Glutamatergic neuron (in vitro differentiated cells): ENCODE measurements around the gene PGA3. TPM values are rescaled to one million over a fixed set of nuclear protein-coding genes. Genes with fewer than 3 reads are reported as not detected.
"Not testable (repeated sequence)": the region's sequence is repeated elsewhere in the genome, so short reads cannot be mapped to it uniquely, and the experiment has no call there.

Experiments used
- DNase-seq: peaks from one replicate; pipeline ENCODE4 v3.0.0; 2022
- H3K27ac Mint-ChIP-seq: one replicate; pipeline ENCODE4 v1.8.0; 2020; ENCODE audit warnings: mild to moderate bottlenecking, mixed read lengths, inconsistent platforms; ENCODE audit not compliant: unreplicated experiment
- H3K27me3 Mint-ChIP-seq: one replicate; pipeline ENCODE4 v1.8.0; 2020; ENCODE audit warnings: mild to moderate bottlenecking, moderate library complexity, mixed read lengths, inconsistent platforms; ENCODE audit not compliant: unreplicated experiment
- H3K36me3 Mint-ChIP-seq: one replicate; pipeline ENCODE4 v1.8.0; 2020; ENCODE audit warnings: mild to moderate bottlenecking, mixed read lengths, inconsistent platforms; ENCODE audit not compliant: unreplicated experiment
- H3K4me1 Mint-ChIP-seq: one replicate; pipeline ENCODE4 v1.8.0; 2020; ENCODE audit warnings: mild to moderate bottlenecking, low read depth, mixed read lengths, inconsistent platforms; ENCODE audit not compliant: unreplicated experiment
- H3K4me3 Mint-ChIP-seq: one replicate; pipeline ENCODE4 v1.8.0; 2020; ENCODE audit warnings: mild to moderate bottlenecking, mixed read lengths, inconsistent platforms; ENCODE audit not compliant: unreplicated experiment
- H3K9me3 Mint-ChIP-seq: one replicate; pipeline ENCODE4 v1.8.0; 2020; ENCODE audit warnings: mild to moderate bottlenecking, moderate library complexity, mixed read lengths, inconsistent platforms; ENCODE audit not compliant: unreplicated experiment
- CTCF ChIP-seq: fragments of 200-600 bp; sonication (generic); IDR thresholded peaks from one replicate; pipeline ENCODE4 v1.5.0; 2021; ENCODE audit not compliant: partially characterized antibody, unreplicated experiment
- long read RNA-seq: library from polyadenylated mRNA; unstranded; transcript quantifications from one replicate; pipeline ENCODE4 v2.0.0, GENCODE V29; 2020; ENCODE audit not compliant: unreplicated experiment
- total RNA-seq: library from RNA; stranded (reverse); fragmentation: NEBNext Ultra II Directional; extraction: Animal tissue kit (Norgen Biotek cat#: 25700); gene quantifications from one replicate; pipeline ENCODE4 v1.2.1, GENCODE V29; 2021; ENCODE audit not compliant: unreplicated experiment

Gene PGA3
- total RNA-seq: not detected
- long read RNA-seq: 0 reads

- H3K9me3 Mint-ChIP-seq, H3K27me3 Mint-ChIP-seq, H3K4me3 Mint-ChIP-seq, H3K36me3 Mint-ChIP-seq, DNase-seq, H3K4me1 Mint-ChIP-seq, H3K27ac Mint-ChIP-seq: not testable (repeated sequence)
These were observed at the start of gene PGA3 for GRCh38 chr11:61202950-61203746. Gene PGA3, plus strand, starts transcription at chr11:61203515. Its CDS starts 50 bp downstream, at chr11:61203565.

- H3K4me1 Mint-ChIP-seq: peaks cover 32% of the 10 kb centered on the region
- H3K36me3 Mint-ChIP-seq: peaks cover 18% of the 10 kb centered on the region
- DNase-seq: no peak
- no peak for TF ChIP-seq CTCF
- no peak overlapping the region for H3K27ac Mint-ChIP-seq
- H3K4me3 Mint-ChIP-seq: no peak overlapping the region
- H3K9me3 Mint-ChIP-seq: peaks cover 7% of the 10 kb centered on the region
- peaks cover 7% of the 10 kb centered on the region for H3K27me3 Mint-ChIP-seq
These were observed 49.7 kb upstream of the PGA3 start for GRCh38 chr11:61153593-61154095.

- H3K27me3 Mint-ChIP-seq: peaks cover 6% of the 10 kb centered on the region
- no peak for DNase-seq
- H3K27ac Mint-ChIP-seq: no peak overlapping the region
- TF ChIP-seq CTCF: no peak
- H3K9me3 Mint-ChIP-seq: peaks cover 7% of the 10 kb centered on the region
- no peak overlapping the region for H3K4me3 Mint-ChIP-seq
- peaks cover 34% of the 10 kb centered on the region for H3K4me1 Mint-ChIP-seq
- H3K36me3 Mint-ChIP-seq: peaks cover 18% of the 10 kb centered on the region
These were observed 48.8 kb upstream of the PGA3 start for GRCh38 chr11:61154528-61154927.

- no peak for TF ChIP-seq CTCF
- Mint-ChIP-seq H3K4me3 (no peak overlapping the region), H3K27ac (no peak overlapping the region), H3K4me1 (peaks cover 30% of the 10 kb centered on the region), H3K9me3 (peaks cover 9% of the 10 kb centered on the region), H3K27me3 (peaks cover 2% of the 10 kb centered on the region), H3K36me3 (peaks cover 18% of the 10 kb centered on the region)
- no peak for DNase-seq
These were observed 48.0 kb upstream of the PGA3 start for GRCh38 chr11:61155312-61155711.

- peaks cover 29% of the 10 kb centered on the region for H3K4me1 Mint-ChIP-seq
These were observed 47.6 kb upstream of the PGA3 start for GRCh38 chr11:61155741-61156140.

More at GRCh38 chr11:61155741-61156140, 47.6 kb upstream of the PGA3 start:
- no peak for TF ChIP-seq CTCF
- peaks cover 18% of the 10 kb centered on the region for H3K36me3 Mint-ChIP-seq
- no peak for DNase-seq
- H3K27me3 Mint-ChIP-seq: peaks cover 2% of the 10 kb centered on the region
- peaks cover 9% of the 10 kb centered on the region for H3K9me3 Mint-ChIP-seq
- H3K27ac Mint-ChIP-seq: no peak overlapping the region
- no peak overlapping the region for H3K4me3 Mint-ChIP-seq
